Adrenal gland (tissue), 12 donors: ENCODE data around the gene LASP1. TPM values are rescaled to one million over a fixed set of nuclear protein-coding genes. Genes with fewer than 3 reads are reported as not detected.
A peak's percentile ranks its signal among the peaks of the same experiment; 100 is the strongest.

ENCODE experiments used
- DNase-seq, 7 donors: peaks; one replicate each; pipeline ENCODE4 v3.0.0-alpha.2; 2019 to 2020
- H3K27ac ChIP-seq, 5 donors: fragments of 200-600 bp; sonication (generic) in 4 of 5; 1 replicate in 3 of 5; 2 replicates in 2 of 5; pipeline versions ENCODE4 v1.5.1 to v1.8.0; 2016 to 2020; ENCODE audit warnings: mild to moderate bottlenecking in 1 of 5
- H3K27me3 ChIP-seq: fragments of 200-600 bp; 2 replicates; pipeline ENCODE4 v1.8.0; 2021
- H3K36me3 ChIP-seq, 2 donors: fragments of 200-600 bp; replicated peaks in 1 of 2; 1 replicate in 1 of 2; 2 replicates in 1 of 2; pipeline versions ENCODE4 v1.5.1 to v1.8.0; 2018 to 2022
- H3K4me1 ChIP-seq, 2 donors: fragments of 200-600 bp; replicated peaks in 1 of 2; 1 replicate in 1 of 2; 2 replicates in 1 of 2; pipeline versions ENCODE4 v1.5.1 to v1.8.0; 2018 to 2021
- H3K4me3 ChIP-seq, 4 donors: fragments of 200-600 bp; sonication (generic) in 3 of 4; one replicate each; pipeline ENCODE4 v1.5.1; 2016 to 2018
- H3K9me3 ChIP-seq, 3 donors: fragments of 200-600 bp; sonication (generic) in 1 of 3; replicated peaks in 1 of 3; 1 replicate in 2 of 3; 2 replicates in 1 of 3; pipeline versions ENCODE4 v1.5.1 to v1.8.0; 2016 to 2021
- CTCF ChIP-seq, 6 experiments: fragments of 450-650 bp in 4 of 6; fragments of 200-600 bp in 2 of 6; sonication (generic) in 1 of 6; IDR thresholded peaks; 1 replicate in 5 of 6; 2 replicates in 1 of 6; pipeline versions ENCODE4 v1.5.1 to v1.8.0; 2016 to 2021; ENCODE audit warnings: antibody characterized with exemption in 6 of 6, mild to moderate bottlenecking in 2 of 6, moderate library complexity in 1 of 6
- POLR2A ChIP-seq, 2 donors: fragments of 450-650 bp; IDR thresholded peaks; one replicate each; pipeline ENCODE4 v1.6.1; 2017; ENCODE audit warnings: antibody characterized with exemption in 2 of 2, mild to moderate bottlenecking in 2 of 2, moderate library complexity in 1 of 2
- WGBS, 4 donors: extraction: QIAGEN DNeasy Blood & Tissue Kit in 2 of 4; methylation state at CpG; one replicate each; pipeline versions ENCODE4 v1.1.5 to v1.1.7; 2013 to 2017; 5-methylcytosine and 5-hydroxymethylcytosine counted together
- intact Hi-C, 2 donors: fragments of 100-400 bp; cut with DNase I; formaldehyde crosslinking; loops; one replicate each; pipeline versions ENCODE4 v1.14.1 to v1.15.0; 2022 to 2023
- polyA plus RNA-seq, 3 donors: library from polyadenylated mRNA; stranded (reverse); fragments of 200-250 nt in 2 of 3; fragments of 350-450 nt in 1 of 3; fragmentation: Illumina TruSeq in 1 of 3; extraction: RNeasy Lipid Tissue Mini Kit (QIAGEN cat#74804) in 1 of 3; gene quantifications; one replicate each; pipeline ENCODE4 v1.2.3, GENCODE V29; 2013 to 2014
- total RNA-seq, 9 donors: library from RNA; depleted of rRNA in 4 of 9; stranded (reverse); fragments of >200 nt in 4 of 9; fragments of 120-200 nt in 1 of 9; fragmentation: NEBNext Ultra II Directional in 1 of 9; extraction: Animal tissue kit (Norgen Biotek cat#: 25700) in 1 of 9; gene quantifications; one replicate each; pipeline versions ENCODE4 v1.1.0 to v1.2.4, GENCODE V29; 2013 to 2023
- donor health status: healthy with polysubstance abuse.
- donor health status: Bipolar disorder and iron deficiency.
- donor health status: DM: yes; HTN: yes; CAD: no.
- donor health status: DM: no; HTN: no; CAD: no.
- donor health status: DM: no; HTN: no; CAD: no.
- donor health status: DM: yes; HTN: yes; CAD: no.

The LASP1 gene
- total and polyA plus RNA-seq, 12 donors: 36.3 to 123 (median 88.0) TPM

- TF ChIP-seq CTCF (IDR thresholded peaks at IDR 0.05) (no peak), POLR2A (IDR thresholded peaks at IDR 0.05) (no peak)
- no peak for DNase-seq
- peaks cover 0 to 7% of the 10 kb centered on the region in 2 donors for H3K36me3 ChIP-seq
- H3K27me3 ChIP-seq: no peaks in the 10 kb centered on the region
- H3K4me3 ChIP-seq: no peak overlapping the region
- intact Hi-C loops: no loop called here
- peaks cover 49 to 77% of the 10 kb centered on the region in 2 donors for H3K4me1 ChIP-seq
- peak overlapping the region in 3 of 5 donors; percentile 16 to 67 (median 59) for H3K27ac ChIP-seq
- 52 to 65% (median 60%) methylated on average over 19 of the region's 19 CpGs for WGBS, 4 donors
- H3K9me3 ChIP-seq: no peaks in the 10 kb centered on the region
These were observed 14.0 kb downstream of the LASP1 start for GRCh38 chr17:38883592-38884526.

- TF ChIP-seq CTCF (IDR thresholded peaks at IDR 0.05): no peak
- no peak for TF ChIP-seq POLR2A (IDR thresholded peaks at IDR 0.05)
- Histone ChIP-seq H3K4me1 (peaks cover 39 to 64% of the 10 kb centered on the region in 2 donors), H3K4me3 (no peak overlapping the region), H3K9me3 (no peaks in the 10 kb centered on the region), H3K27ac (peak overlapping the region in 1 of 5 donors; percentile 41), H3K36me3 (peaks cover 0 to 15% of the 10 kb centered on the region in 2 donors), H3K27me3 (no peaks in the 10 kb centered on the region)
- 59 to 77% (median 70%) methylated on average over 7 to 9 of the region's 9 CpGs for WGBS, 4 donors
- no peak for DNase-seq
- intact Hi-C loops: no loop called here
These were observed 15.3 kb downstream of the LASP1 start for GRCh38 chr17:38885044-38885727.

GRCh38 chr17:38885728-38886642, 16.1 kb downstream of the LASP1 start:
- intact Hi-C loops: no loop called here
- H3K4me3 ChIP-seq: no peak overlapping the region
- H3K27me3 ChIP-seq: no peaks in the 10 kb centered on the region
- peaks cover 0 to 22% of the 10 kb centered on the region in 2 donors for H3K36me3 ChIP-seq
- H3K27ac ChIP-seq: peak overlapping the region in 1 of 5 donors; percentile 41
- TF ChIP-seq CTCF (IDR thresholded peaks at IDR 0.05): peak in 2 of 6 experiments; percentile 14 to 34
- no peak for TF ChIP-seq POLR2A (IDR thresholded peaks at IDR 0.05)
- no peaks in the 10 kb centered on the region for H3K9me3 ChIP-seq
- H3K4me1 ChIP-seq: peaks cover 31 to 56% of the 10 kb centered on the region in 2 donors
- WGBS, 4 donors: 46 to 63% (median 62%) methylated on average over 11 of the region's 11 CpGs
- no peak for DNase-seq
